Measurements from ENCODE around the gene COL24A1. TPM values are rescaled to one million over a fixed set of nuclear protein-coding genes. Genes with fewer than 3 reads are reported as not detected.
A peak's percentile ranks its signal among the peaks of the same experiment; 100 is the strongest.

COL24A1 gene
- total and polyA plus RNA-seq, 12 donors: 0.04 to 2.3 (median 0.54) TPM

DNA sequence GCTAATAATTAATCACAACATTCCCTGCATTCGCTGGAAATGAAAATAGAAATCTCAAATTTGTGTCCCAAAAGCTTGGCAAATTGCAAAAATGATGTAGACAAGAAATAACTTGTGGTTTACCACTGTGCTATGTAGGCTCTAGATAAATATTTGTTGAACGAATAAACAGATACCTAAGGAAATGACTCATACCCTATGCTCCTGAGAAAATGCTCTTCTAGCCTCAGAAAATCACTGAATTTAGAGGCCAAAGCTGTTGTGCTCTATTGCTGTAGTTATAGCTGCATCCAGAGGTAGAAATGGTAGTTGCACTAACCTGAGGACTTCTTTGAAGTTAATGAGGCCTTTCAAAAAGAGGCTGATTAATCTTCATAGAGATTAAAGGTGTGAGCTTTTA, 306.3 kb downstream of the COL24A1 start:
- Histone ChIP-seq H3K4me3 (no peak overlapping the region), H3K36me3 (no peaks in the 10 kb centered on the region), H3K9me3 (no peaks in the 10 kb centered on the region), H3K4me1 (no peaks in the 10 kb centered on the region), H3K27ac (no peak overlapping the region), H3K27me3 (no peaks in the 10 kb centered on the region)
- 34 to 57% methylated on average over 2 of the region's 2 CpGs for WGBS, 2 donors
- no peak for DNase-seq
- no peak for TF ChIP-seq CTCF (IDR thresholded peaks at IDR 0.05)
- intact Hi-C loops (cut with DNase I): no loop called here
- ATAC-seq: peak in 2 of 8 donors; percentile 48 to 53

DNA sequence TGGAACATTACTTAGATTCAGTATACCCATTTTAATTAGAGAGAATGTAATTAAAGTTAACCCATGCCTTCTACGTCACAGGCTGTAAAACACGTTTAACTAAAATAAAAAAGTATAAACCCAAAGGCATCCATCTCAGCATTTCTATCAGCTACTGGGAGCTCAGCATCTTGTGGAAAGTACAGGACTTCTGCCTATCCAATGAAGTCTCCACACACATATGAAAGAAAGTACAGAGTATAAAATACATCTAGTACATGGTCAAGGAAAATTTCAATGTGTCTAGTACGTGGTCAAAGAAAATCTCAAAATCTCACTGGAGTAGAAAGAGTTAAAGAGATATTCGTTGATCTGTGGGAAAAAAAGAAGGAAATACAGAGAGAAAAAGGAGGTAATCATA, 306.9 kb downstream of the COL24A1 start:
- Histone ChIP-seq H3K4me1 (no peaks in the 10 kb centered on the region), H3K4me3 (no peak overlapping the region), H3K36me3 (no peaks in the 10 kb centered on the region), H3K27me3 (no peaks in the 10 kb centered on the region), H3K9me3 (no peaks in the 10 kb centered on the region), H3K27ac (no peak overlapping the region)
- no peak for TF ChIP-seq CTCF (IDR thresholded peaks at IDR 0.05)
- intact Hi-C loops (cut with DNase I): no loop called here
- DNase-seq (no peak), ATAC-seq (no peak)
- WGBS, 2 donors: 61 to 73% methylated on average over 4 of the region's 4 CpGs

DNA sequence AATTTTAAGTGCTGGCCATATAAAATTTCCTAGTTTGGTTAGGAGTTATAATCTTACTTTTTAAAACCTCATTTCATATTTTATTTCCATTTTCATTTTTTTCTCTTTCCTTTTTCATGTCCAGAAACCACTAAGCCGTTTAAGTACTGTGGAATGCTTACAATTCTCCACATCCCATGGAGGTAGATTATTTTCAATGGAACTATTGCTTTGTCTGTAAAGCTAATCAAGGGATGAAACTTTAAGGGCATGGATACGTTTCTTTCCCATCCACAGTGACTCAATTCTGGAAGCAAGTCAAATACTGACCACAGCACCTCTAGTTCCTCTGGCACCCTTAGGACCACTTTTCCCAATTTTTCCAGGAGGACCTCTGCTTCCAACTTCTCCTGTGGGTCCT, 309.2 kb downstream of the COL24A1 start:
- TF ChIP-seq CTCF (IDR thresholded peaks at IDR 0.05): no peak
- H3K27ac ChIP-seq: no peak overlapping the region
- no peak overlapping the region for H3K4me3 ChIP-seq
- intact Hi-C loops (cut with DNase I): no loop called here
- H3K27me3 ChIP-seq: no peaks in the 10 kb centered on the region
- DNase-seq: no peak
- H3K4me1 ChIP-seq: no peaks in the 10 kb centered on the region
- H3K36me3 ChIP-seq: no peaks in the 10 kb centered on the region
- H3K9me3 ChIP-seq: no peaks in the 10 kb centered on the region
- no peak for ATAC-seq
- WGBS, 2 donors: 70 to 73% methylated on average over 2 of the region's 2 CpGs

GRCh38 chr1:85846706-85847105, 309.9 kb downstream of the COL24A1 start:
- Histone ChIP-seq H3K27ac (no peak overlapping the region), H3K27me3 (no peaks in the 10 kb centered on the region), H3K9me3 (no peaks in the 10 kb centered on the region), H3K4me3 (no peak overlapping the region), H3K36me3 (no peaks in the 10 kb centered on the region), H3K4me1 (no peaks in the 10 kb centered on the region)
- intact Hi-C loops (cut with DNase I): no loop called here
- WGBS, 2 donors: 77 to 81% methylated on average over 3 of the region's 3 CpGs
- ATAC-seq (no peak), DNase-seq (no peak)
- no peak for TF ChIP-seq CTCF (IDR thresholded peaks at IDR 0.05)

GRCh38 chr1:85839459-85839858, 317.1 kb downstream of the COL24A1 start:
- no peaks in the 10 kb centered on the region for H3K27me3 ChIP-seq
- no peak for TF ChIP-seq CTCF (IDR thresholded peaks at IDR 0.05)
- H3K36me3 ChIP-seq: no peaks in the 10 kb centered on the region
- no peak for ATAC-seq
- no peak for DNase-seq
- no peaks in the 10 kb centered on the region for H3K4me1 ChIP-seq
- WGBS, 2 donors: 43 to 57% methylated on average over 1 of the region's 1 CpG
- intact Hi-C loops (cut with DNase I): no loop called here
- H3K4me3 ChIP-seq: no peak overlapping the region
- H3K9me3 ChIP-seq: no peaks in the 10 kb centered on the region
- H3K27ac ChIP-seq: no peak overlapping the region

Measured in heart right ventricle (tissue), 16 donors.